HG03558 (cell line): ENCODE data around the gene WWC2.

Experiments
- ATAC-seq: cut with Tn5 transposase; IDR thresholded peaks from one replicate; pipeline ENCODE4 v1.9.1; 2021; ENCODE audit warnings: moderate number of reproducible peaks; ENCODE audit not compliant: unreplicated experiment; ENCODE audit errors: extremely low read depth

The WWC2 gene

GRCh38 chr4:183164963-183165362 lies 65.9 kb downstream of the WWC2 start:
- no peak for ATAC-seq

GRCh38 chr4:183165376-183165775 lies 66.3 kb downstream of the WWC2 start:
- no peak for ATAC-seq

- no peak for ATAC-seq
Measured at GRCh38 chr4:183170894-183171293, 71.8 kb downstream of the WWC2 start.

DNA sequence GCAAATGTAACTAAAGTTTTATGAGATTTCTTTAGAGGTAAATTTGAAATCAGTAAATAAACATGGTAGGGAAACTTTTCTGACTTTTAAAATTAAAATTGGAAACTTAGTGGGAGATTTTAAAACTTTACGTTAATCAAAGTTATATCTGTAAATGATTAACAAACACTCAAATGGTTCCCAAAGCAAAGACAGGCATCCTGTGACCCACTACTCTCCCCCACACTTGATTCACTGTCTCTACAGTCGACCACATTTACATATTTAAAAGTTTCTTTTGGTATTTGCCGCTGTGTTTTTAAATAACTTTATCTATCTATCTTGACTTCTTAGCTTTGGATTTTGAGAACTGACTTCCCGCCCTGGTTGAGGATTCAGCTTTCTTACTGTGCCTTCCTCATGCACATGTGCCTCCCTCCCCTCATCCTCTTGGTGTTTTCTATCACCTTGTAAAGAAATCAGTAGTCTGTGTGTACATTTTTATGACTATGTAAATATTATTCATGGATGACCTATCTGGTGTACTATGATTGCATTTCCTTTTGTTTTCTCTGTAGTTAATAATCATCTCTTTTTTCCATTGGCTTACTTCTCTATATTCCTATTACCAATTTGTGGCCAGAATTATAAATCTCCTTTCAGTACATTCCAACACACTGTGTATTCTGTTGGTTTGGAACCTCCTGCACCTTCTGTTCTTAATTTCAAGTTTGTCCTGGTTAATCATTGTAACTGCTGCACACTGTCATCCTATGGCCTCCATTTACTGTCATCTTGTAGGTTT lies 72.6 kb downstream of the WWC2 start:
- no peak for ATAC-seq

- no peak for ATAC-seq
Measured at GRCh38 chr4:183172881-183173280, 73.8 kb downstream of the WWC2 start.

- no peak for ATAC-seq
Measured at GRCh38 chr4:183173580-183174526, 74.8 kb downstream of the WWC2 start.

- no peak for ATAC-seq
Measured at GRCh38 chr4:183175631-183176232, 76.7 kb downstream of the WWC2 start.

- ATAC-seq: no peak
Measured at GRCh38 chr4:183177001-183177400, 77.9 kb downstream of the WWC2 start.

DNA sequence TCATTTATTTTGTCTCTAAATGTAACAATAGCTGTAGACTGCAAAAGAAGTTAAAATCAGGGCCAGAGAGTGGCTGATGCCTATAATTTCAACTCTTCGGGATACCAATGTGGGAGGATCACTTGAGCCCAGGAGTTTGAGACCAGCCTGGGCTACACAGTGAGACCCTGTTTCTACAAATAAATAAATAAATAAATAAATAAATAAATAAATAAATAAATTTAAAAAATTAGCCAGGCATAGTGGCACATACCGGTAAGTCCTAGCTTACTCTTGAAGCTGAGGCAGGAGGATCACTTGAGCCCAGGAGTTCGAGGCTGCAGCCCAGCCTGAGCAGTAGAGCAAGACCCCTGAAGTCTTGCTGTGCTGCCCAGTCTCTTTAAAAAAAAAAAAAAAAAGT lies 79.1 kb downstream of the WWC2 start:
- ATAC-seq: no peak

- ATAC-seq: no peak
Measured at GRCh38 chr4:183180096-183180495, 81.0 kb downstream of the WWC2 start.

DNA sequence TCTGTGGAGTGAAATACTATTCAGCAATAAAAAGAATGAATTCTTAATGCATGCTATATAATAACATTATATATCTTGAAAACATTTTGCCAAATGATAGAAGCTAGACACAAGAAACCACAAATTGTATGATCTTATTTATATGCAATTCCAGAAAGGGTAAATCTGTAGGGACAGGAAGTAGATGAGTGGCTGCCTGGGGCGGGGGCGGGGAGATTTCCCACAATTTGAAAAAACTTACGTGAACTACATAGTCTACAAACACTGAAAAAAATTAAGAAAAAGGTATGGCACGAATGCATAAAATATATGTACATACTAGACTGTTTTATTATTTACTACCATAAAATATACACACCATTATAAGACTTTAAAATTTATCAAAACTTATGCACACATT lies 81.6 kb downstream of the WWC2 start:
- no peak for ATAC-seq

DNA sequence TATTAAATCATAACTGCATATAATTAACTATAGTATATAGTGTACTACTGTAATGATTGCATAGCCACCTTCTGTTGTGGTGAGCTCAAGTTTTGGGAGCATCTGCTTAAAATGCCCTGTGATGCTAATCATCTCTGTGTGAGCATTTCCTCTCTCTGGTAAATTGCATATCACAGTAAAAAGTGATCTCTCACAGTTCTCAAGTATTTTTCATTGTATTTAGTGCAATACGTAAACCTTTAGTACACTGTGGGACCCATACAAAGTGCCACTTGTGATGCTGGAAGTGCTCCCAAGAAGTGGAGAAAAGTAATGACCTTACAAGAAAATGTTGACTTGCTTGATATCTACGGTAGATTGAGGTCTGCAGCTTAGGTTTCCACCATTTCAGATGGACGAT lies 82.0 kb downstream of the WWC2 start:
- no peak for ATAC-seq

GRCh38 chr4:183182873-183183725 lies 84.0 kb downstream of the WWC2 start:
- ATAC-seq: no peak

- ATAC-seq: no peak
Measured at GRCh38 chr4:183183906-183184535, 85.0 kb downstream of the WWC2 start.

- ATAC-seq: no peak
Measured at GRCh38 chr4:183185018-183185417, 86.0 kb downstream of the WWC2 start.

DNA sequence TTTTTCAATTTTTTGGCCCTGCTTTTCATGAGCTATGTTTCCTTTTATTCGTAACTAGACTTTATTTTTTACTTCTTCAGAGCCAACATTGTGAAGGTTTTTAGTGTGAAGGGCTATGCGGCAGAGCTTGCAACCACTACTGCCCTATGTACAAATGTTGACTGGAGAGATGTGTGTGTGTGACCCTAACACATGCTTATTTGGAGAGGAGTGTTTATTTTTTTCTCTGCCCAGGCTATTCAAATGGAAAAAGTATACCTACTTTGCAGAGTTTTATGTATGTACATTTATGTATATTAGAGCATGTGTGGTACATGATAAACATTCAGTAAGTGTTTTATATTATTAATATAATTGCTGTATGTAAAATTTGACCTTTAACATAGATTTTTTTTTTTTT lies 86.5 kb downstream of the WWC2 start:
- no peak for ATAC-seq

- ATAC-seq: no peak
Measured at GRCh38 chr4:183186813-183187212, 87.8 kb downstream of the WWC2 start.

DNA sequence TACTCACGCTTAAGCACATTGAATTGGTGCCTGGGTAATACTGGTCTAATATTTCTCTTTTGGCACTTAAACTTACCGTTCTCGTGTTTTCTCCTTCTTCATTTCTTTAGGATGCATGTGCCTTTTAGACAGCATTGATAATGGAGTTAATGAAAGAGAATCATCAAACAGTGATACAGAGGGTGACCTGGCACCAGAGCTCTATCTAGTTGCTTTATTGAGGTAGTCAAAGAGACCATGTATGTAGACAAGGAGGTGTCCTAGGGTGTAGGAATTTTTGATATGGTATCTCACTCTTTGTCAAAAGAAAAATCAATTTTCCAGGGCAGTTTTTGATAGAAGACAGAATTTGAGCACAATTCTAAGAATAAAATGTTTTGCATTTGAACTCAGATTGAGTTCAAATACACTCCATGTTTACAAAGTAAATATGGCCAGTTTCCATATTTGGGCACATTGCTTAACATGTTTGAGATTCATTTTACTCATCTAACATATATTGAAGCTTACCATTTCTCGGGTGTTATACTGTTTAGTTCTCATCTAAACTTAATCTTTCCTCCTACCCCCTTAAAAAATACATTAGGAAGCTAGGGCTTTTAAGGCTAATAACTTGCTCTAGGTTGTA lies 92.0 kb downstream of the WWC2 start:
- ATAC-seq: no peak

DNA sequence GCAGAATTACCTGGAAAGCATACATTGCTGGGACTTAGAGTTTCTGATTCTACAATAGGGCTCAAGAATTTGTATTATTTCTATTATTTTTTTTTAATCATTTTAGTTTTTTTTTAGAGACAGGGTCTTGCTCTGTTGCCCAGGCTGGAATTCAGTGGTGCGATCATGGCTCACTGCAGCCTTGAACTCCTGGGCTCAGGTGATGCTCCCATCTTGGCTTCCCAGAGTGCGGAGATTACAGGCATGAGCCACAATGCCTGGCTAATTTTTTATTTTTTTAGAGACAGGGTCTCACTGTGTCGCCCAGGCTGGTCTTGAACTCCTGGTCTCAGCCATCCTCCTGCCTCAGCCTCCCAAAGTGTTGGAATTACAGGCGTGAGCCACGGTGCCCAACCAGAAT lies 92.6 kb downstream of the WWC2 start:
- ATAC-seq: no peak
